SK-N-SH (cell line): ENCODE results near the gene DPP4. TPM values are rescaled to one million over a fixed set of nuclear protein-coding genes. Genes with fewer than 3 reads are reported as not detected.

Experiments used
- CTCF ChIA-PET: fragments of 300-600, 350-600 bp; formaldehyde crosslinking; extraction: SDS; loops from one replicate; lab custom pipeline; 2021; lab: Yijun Ruan, JAX
- POLR2A ChIA-PET: fragments of 350-600 bp; sonication (Branson Sonifier 250); formaldehyde crosslinking; extraction: SDS; loops from one replicate; lab custom pipeline; 2020; ENCODE audit warnings: antibody characterized with exemption, inconsistent platforms; lab: Yijun Ruan, JAX
- DNase-seq: peaks from one replicate; pipeline ENCODE4 v3.0.0; 2012
- H2AFZ ChIP-seq: fragments of 200-600 bp; sonication (generic); 2 replicates; pipeline ENCODE4 v1.8.1; 2016; ENCODE audit warnings: antibody characterized with exemption, mild to moderate bottlenecking, low read depth
- H3F3A ChIP-seq: fragments of 200-600 bp; sonication (generic); replicated peaks from 2 replicates; pipeline ENCODE3; 2016; ENCODE audit warnings: antibody characterized with exemption, mild to moderate bottlenecking; ENCODE audit not compliant: insufficient read depth
- H3K27ac ChIP-seq, 2 experiments: fragments of 200-500 bp in 1 of 2; fragments of 200-600 bp in 1 of 2; sonication (Bioruptor generic) in 1 of 2; sonication (generic), shearing (Covaris generic) in 1 of 2; 2 replicates each; pipeline versions ENCODE4 v1.5.1 to v1.6.1; 2014 to 2016; ENCODE audit warnings: low read depth in 2 of 2, inconsistent platforms in 1 of 2, low read length in 1 of 2, mild to moderate bottlenecking in 1 of 2, mixed read lengths in 1 of 2
- H3K27me3 ChIP-seq: fragments of 200-600 bp; sonication (generic), shearing (Covaris generic); 2 replicates; pipeline ENCODE4 v1.6.1; 2016; ENCODE audit warnings: mixed run types; ENCODE audit not compliant: insufficient read depth
- H3K36me3 ChIP-seq, 2 experiments: fragments of 200-500 bp in 1 of 2; fragments of 200-600 bp in 1 of 2; sonication (Bioruptor generic) in 1 of 2; sonication (generic) in 1 of 2; replicated peaks in 1 of 2; 2 replicates each; pipeline versions ENCODE3 to v1.5.1; 2014 to 2016; ENCODE audit warnings: low read length in 1 of 2, mild to moderate bottlenecking in 1 of 2; ENCODE audit not compliant: insufficient read depth in 2 of 2, control insufficient read depth in 1 of 2
- H3K4me1 ChIP-seq, 2 experiments: fragments of 200-500 bp in 1 of 2; fragments of 200-600 bp in 1 of 2; sonication (Bioruptor generic) in 1 of 2; sonication (generic), shearing (Covaris generic) in 1 of 2; 2 replicates each; pipeline versions ENCODE4 v1.5.1 to v1.6.1; 2014 to 2016; ENCODE audit warnings: low read depth in 1 of 2, low read length in 1 of 2, mixed run types in 1 of 2; ENCODE audit not compliant: insufficient read depth in 2 of 2, control insufficient read depth in 1 of 2
- H3K4me2 ChIP-seq: fragments of 200-600 bp; sonication (generic), shearing (Covaris generic); 2 replicates; pipeline ENCODE4 v1.6.1; 2017; ENCODE audit warnings: mixed run types
- H3K4me3 ChIP-seq, 2 experiments: fragments of 200-500 bp in 1 of 2; fragments of 200-600 bp in 1 of 2; sonication (Bioruptor generic) in 1 of 2; sonication (generic), shearing (Covaris generic) in 1 of 2; 2 replicates each; pipeline versions ENCODE4 v1.5.1 to v1.8.1; 2014 to 2016; ENCODE audit warnings: low read depth in 2 of 2, inconsistent platforms in 1 of 2, low read length in 1 of 2, mild to moderate bottlenecking in 1 of 2, mixed read lengths in 1 of 2, moderate library complexity in 1 of 2
- H3K79me2 ChIP-seq: fragments of 200-600 bp; sonication (generic); 2 replicates; pipeline ENCODE4 v1.8.1; 2017; ENCODE audit warnings: mild to moderate bottlenecking; ENCODE audit not compliant: insufficient read depth
- H3K9ac ChIP-seq: fragments of 200-600 bp; sonication (generic); 2 replicates; pipeline ENCODE4 v1.6.1; 2017; ENCODE audit warnings: mixed run types
- H3K9me2 ChIP-seq: fragments of 200-600 bp; sonication (generic); 2 replicates; pipeline ENCODE4 v1.6.1; 2017; ENCODE audit warnings: mixed run types
- H3K9me3 ChIP-seq: fragments of 200-600 bp; sonication (generic); 2 replicates; pipeline ENCODE4 v1.6.1; 2017; ENCODE audit warnings: mixed run types, mild to moderate bottlenecking, moderate library complexity
- H4K20me1 ChIP-seq: fragments of 200-600 bp; sonication (generic); 2 replicates; pipeline ENCODE4 v1.6.1; 2017; ENCODE audit warnings: mild to moderate bottlenecking, mixed run types; ENCODE audit not compliant: insufficient read depth
- CHD2 ChIP-seq: fragments of 150-350 bp; IDR thresholded peaks from 2 replicates; pipeline ENCODE4 v1.6.1; 2018; ENCODE audit warnings: low read length; ENCODE audit not compliant: partially characterized antibody
- CTCF ChIP-seq: fragments of 200-600 bp; sonication (generic); IDR thresholded peaks from 2 replicates; pipeline ENCODE4 v1.6.1; 2017; ENCODE audit warnings: antibody characterized with exemption, mild to moderate bottlenecking, moderate library complexity
- ELF1 ChIP-seq: IDR thresholded peaks from 2 replicates; pipeline ENCODE4 v1.4.0; 2012
- FOXJ3 ChIP-seq: sonication (generic); formaldehyde crosslinking; IDR thresholded peaks from 2 replicates; pipeline ENCODE4 v1.5.1; 2020; ENCODE audit warnings: mild to moderate bottlenecking, missing genetic modification reagents
- GATA2 ChIP-seq: sonication (generic); formaldehyde crosslinking; IDR thresholded peaks from 2 replicates; pipeline ENCODE4 v1.5.0; 2020; ENCODE audit warnings: mild to moderate bottlenecking, missing genetic modification reagents
- JUND ChIP-seq: IDR thresholded peaks from 2 replicates; pipeline ENCODE4 v1.4.0; 2012
- MEF2A ChIP-seq: IDR thresholded peaks from 2 replicates; pipeline ENCODE4 v1.4.0; 2012; ENCODE audit warnings: low read depth, borderline replicate concordance
- NFIC ChIP-seq: IDR thresholded peaks from 2 replicates; pipeline ENCODE4 v1.4.0; 2012; ENCODE audit warnings: borderline replicate concordance
- NRF1 ChIP-seq: IDR thresholded peaks from 2 replicates; pipeline ENCODE4 v1.6.1; 2012; ENCODE audit warnings: low read depth, mild to moderate bottlenecking, low read length
- PBX3 ChIP-seq: IDR thresholded peaks from 2 replicates; pipeline ENCODE4; 2012
- RAD21 ChIP-seq: IDR thresholded peaks from 2 replicates; pipeline ENCODE4 v1.6.1; 2012; ENCODE audit warnings: mild to moderate bottlenecking, low read length
- RFX5 ChIP-seq: IDR thresholded peaks from 2 replicates; pipeline ENCODE4 v1.6.1; 2012; ENCODE audit warnings: mild to moderate bottlenecking, improper control_type of control experiment, low read length
- RXRA ChIP-seq: IDR thresholded peaks from 2 replicates; pipeline ENCODE4 v1.4.0; 2012; ENCODE audit warnings: low read depth, mild to moderate bottlenecking, borderline replicate concordance
- SIN3A ChIP-seq: IDR thresholded peaks from 2 replicates; pipeline ENCODE4 v1.6.1; 2012; ENCODE audit warnings: low read depth, mild to moderate bottlenecking, low read length, moderate library complexity, borderline replicate concordance
- TAF1 ChIP-seq: IDR thresholded peaks from 2 replicates; pipeline ENCODE4 v1.6.1; 2012; ENCODE audit warnings: low read depth, mild to moderate bottlenecking, low read length, moderate library complexity, borderline replicate concordance
- TCF12 ChIP-seq: IDR thresholded peaks from 2 replicates; pipeline ENCODE4 v1.4.0; 2012
- TEAD4 ChIP-seq: IDR thresholded peaks from 2 replicates; pipeline ENCODE4 v1.4.0; 2012; ENCODE audit warnings: mild to moderate bottlenecking, borderline replicate concordance; ENCODE audit not compliant: insufficient read depth
- WGBS: methylation state at CpG from one replicate; pipeline ENCODE4 v1.1.6; 2017; ENCODE audit warnings: low lambda C conversion rate; 5-methylcytosine and 5-hydroxymethylcytosine counted together
- polyA plus RNA-seq, 3 experiments: library from polyadenylated mRNA; depleted of rRNA; stranded (reverse); fragments of >200 nt; gene quantifications; 2 replicates each; pipeline ENCODE4 v1.2.3, GENCODE V29; 2012

Gene DPP4
- polyA plus RNA-seq, 1 of the 3 experiments (the other 2 are of a cell fraction) = 5.0 TPM

GRCh38 chr2:162086904-162087303 lies 12.9 kb upstream of the DPP4 start:
- H3K4me1 ChIP-seq = peaks cover 0 to 31% of the 10 kb centered on the region in 2 experiments; a peak in 2 of 4 replicates
- H3K4me3 ChIP-seq = no peak overlapping the region
- H3K9ac ChIP-seq = no peak overlapping the region
- no peaks in the 10 kb centered on the region for H3K36me3 ChIP-seq
- CTCF ChIA-PET = no interaction called here
- 0 out of 4 replicates have a peak overlapping the region, but pooled peaks of 1 of the 2 experiments have one; percentile 43 for H3K27ac ChIP-seq
- peak overlapping the region; percentile 23; the same call in 1 of the 2 replicates for H3K4me2 ChIP-seq
- H3K9me2 ChIP-seq = no peaks in the 10 kb centered on the region
- H4K20me1 ChIP-seq = no peaks in the 10 kb centered on the region
- no peak overlapping the region for H2AFZ ChIP-seq
- no peaks in the 10 kb centered on the region for H3K9me3 ChIP-seq
- H3K27me3 ChIP-seq = no peaks in the 10 kb centered on the region
- TF ChIP-seq ELF1 (no peak), RFX5 (no peak), TEAD4 (no peak), MEF2A (no peak), NRF1 (no peak), TCF12 (peak; percentile 76), JUND (peak; percentile 37; the same call in 1 of the 2 replicates), NFIC (no peak; the same call in 1 of the 2 replicates), PBX3 (peak; percentile 72), CHD2 (no peak), SIN3A (no peak), CTCF (no peak), GATA2 (CRISPR knock-in tag) (no peak), TAF1 (no peak), RXRA (no peak), RAD21 (no peak), FOXJ3 (CRISPR knock-in tag) (no peak)
- H3F3A ChIP-seq = peaks cover 24% of the 10 kb centered on the region
- H3K79me2 ChIP-seq = no peaks in the 10 kb centered on the region
- WGBS = 27% methylated on average over 2 of the region's 2 CpGs
- POLR2A ChIA-PET = no interaction called here
- DNase-seq = no peak
